ENCODE results near the gene FHIT. TPM values are rescaled to one million over a fixed set of nuclear protein-coding genes. Genes with fewer than 3 reads are reported as not detected.

The FHIT gene
- total RNA-seq, 1 experiment from 2014 or later: 3.6 TPM

DNA sequence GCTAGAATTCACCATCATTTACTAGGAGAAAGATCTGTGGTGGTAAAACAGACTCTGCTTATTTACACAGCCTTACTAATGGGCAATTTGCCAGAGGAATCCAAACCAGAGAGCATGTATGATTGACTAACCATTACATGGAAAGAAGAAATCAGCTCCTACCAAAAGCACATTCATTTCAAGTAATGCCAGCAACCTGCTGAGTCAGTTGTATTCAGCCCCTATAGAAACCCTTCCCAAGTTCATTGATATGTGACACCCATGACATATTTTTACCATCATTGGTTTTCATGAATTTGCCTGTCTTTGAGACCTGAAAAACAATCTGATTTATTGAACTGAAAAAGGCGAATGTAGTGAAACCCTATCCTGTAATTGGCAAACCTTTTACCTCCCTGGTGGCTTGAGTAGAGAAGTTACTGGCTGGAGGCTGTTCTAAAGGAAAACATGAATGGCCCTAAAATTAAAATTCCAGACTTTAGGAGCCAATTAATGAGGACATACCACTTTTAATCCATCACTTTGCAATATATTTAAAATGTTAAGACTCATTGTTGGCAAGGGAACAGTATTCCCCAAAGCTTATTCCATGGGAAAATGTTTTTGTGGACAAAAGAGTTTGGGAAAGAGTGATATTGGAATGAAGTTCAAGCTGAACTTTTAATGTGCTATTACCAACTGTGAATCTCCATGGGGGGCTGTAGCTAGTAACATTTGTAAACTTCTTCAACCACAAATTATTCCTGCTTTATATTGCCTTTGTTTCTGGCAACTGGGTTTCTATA is 542.9 kb downstream of the FHIT start:
- H3K36me3 ChIP-seq (ENCODE audit: low read depth, low read length): no peaks in the 10 kb centered on the region
- TF ChIP-seq EZH2phosphoT487 (IDR thresholded peaks at IDR 0.05; ENCODE audit: borderline replicate concordance, low read length) (no peak), EZH2 (IDR thresholded peaks at IDR 0.05; ENCODE audit: low read length, unreplicated experiment) (no peak)
- TF ChIP-seq, protein P1, sequence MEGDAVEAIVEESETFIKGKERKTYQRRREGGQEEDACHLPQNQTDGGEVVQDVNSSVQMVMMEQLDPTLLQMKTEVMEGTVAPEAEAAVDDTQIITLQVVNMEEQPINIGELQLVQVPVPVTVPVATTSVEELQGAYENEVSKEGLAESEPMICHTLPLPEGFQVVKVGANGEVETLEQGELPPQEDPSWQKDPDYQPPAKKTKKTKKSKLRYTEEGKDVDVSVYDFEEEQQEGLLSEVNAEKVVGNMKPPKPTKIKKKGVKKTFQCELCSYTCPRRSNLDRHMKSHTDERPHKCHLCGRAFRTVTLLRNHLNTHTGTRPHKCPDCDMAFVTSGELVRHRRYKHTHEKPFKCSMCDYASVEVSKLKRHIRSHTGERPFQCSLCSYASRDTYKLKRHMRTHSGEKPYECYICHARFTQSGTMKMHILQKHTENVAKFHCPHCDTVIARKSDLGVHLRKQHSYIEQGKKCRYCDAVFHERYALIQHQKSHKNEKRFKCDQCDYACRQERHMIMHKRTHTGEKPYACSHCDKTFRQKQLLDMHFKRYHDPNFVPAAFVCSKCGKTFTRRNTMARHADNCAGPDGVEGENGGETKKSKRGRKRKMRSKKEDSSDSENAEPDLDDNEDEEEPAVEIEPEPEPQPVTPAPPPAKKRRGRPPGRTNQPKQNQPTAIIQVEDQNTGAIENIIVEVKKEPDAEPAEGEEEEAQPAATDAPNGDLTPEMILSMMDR (conservative IDR thresholded peaks at IDR 0.05; ENCODE audit: low read depth, low read length): no peak
- H3K4me2 ChIP-seq (ENCODE audit: low read length): no peak overlapping the region
- H3K79me2 ChIP-seq (ENCODE audit: low read length): no peaks in the 10 kb centered on the region
- no peaks in the 10 kb centered on the region for H3K27me3 ChIP-seq (ENCODE audit: low read length)
- no peaks in the 10 kb centered on the region for H3K9me3 ChIP-seq (ENCODE audit: low read length)
- no peak overlapping the region for H3K27ac ChIP-seq (ENCODE audit: low read length)
- no peaks in the 10 kb centered on the region for H3F3A ChIP-seq (ENCODE audit: low read length, unreplicated experiment)
- no peak overlapping the region for H3K9ac ChIP-seq (ENCODE audit: low read length)
- no TSS peak for BruUV-seq (replicated peaks)
- no peaks in the 10 kb centered on the region for H4K20me1 ChIP-seq (ENCODE audit: low read length)
- peaks cover 15% of the 10 kb centered on the region for H3K4me1 ChIP-seq (ENCODE audit: insufficient read depth, low read length)
- H2AFZ ChIP-seq (ENCODE audit: low read length): no peak overlapping the region
- ChIA-PET POLR2A (ENCODE audit: unreplicated experiment) (no interaction called here), CTCF (no interaction called here)
- DNase-seq (peak; percentile 67), ATAC-seq (no peak)
- no peaks in the 10 kb centered on the region for H3K9me2 ChIP-seq (replicated peaks; ENCODE audit: low read length)
- H3K4me3 ChIP-seq (ENCODE audit: low read length): no peak overlapping the region
- intact Hi-C loops (cut with micrococcal nuclease): no loop called here

DNA sequence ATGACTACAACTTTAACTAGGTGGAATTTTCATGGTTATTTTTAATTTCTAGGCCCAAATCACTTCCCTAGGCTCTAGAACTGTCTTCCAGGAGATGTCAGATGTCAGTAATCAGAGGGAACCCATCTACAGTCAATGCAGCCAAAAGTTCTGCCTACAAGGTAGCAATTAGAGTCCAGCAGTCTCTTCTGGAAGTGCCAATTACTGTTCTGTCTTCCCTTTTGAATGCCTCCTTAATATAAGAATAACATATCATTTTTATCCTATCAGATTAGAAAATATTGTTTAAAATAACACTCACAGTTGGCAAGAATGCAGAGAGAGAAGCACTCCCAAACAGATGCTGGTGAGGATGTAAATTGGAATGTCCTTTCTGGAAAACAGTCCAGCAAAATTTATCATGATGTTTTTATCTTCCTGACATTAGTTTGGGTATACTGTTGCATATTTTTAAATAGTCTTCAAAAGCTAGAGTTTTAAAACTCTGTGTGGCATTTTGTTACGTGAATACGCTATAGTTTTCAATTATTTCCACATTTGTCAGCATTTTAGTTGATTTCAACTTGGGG is 543.7 kb downstream of the FHIT start:
- Histone ChIP-seq H3K27ac (ENCODE audit: low read length) (no peak overlapping the region), H3K4me2 (ENCODE audit: low read length) (no peak overlapping the region), H3K9me2 (replicated peaks; ENCODE audit: low read length) (no peaks in the 10 kb centered on the region), H3K4me1 (ENCODE audit: insufficient read depth, low read length) (peaks cover 15% of the 10 kb centered on the region), H2AFZ (ENCODE audit: low read length) (no peak overlapping the region), H3K4me3 (ENCODE audit: low read length) (no peak overlapping the region), H3K79me2 (ENCODE audit: low read length) (no peaks in the 10 kb centered on the region), H3F3A (ENCODE audit: low read length, unreplicated experiment) (no peaks in the 10 kb centered on the region), H3K36me3 (ENCODE audit: low read depth, low read length) (no peaks in the 10 kb centered on the region), H3K9me3 (ENCODE audit: low read length) (no peaks in the 10 kb centered on the region), H3K9ac (ENCODE audit: low read length) (no peak overlapping the region), H3K27me3 (ENCODE audit: low read length) (no peaks in the 10 kb centered on the region), H4K20me1 (ENCODE audit: low read length) (no peaks in the 10 kb centered on the region)
- TF ChIP-seq EZH2phosphoT487 (IDR thresholded peaks at IDR 0.05; ENCODE audit: borderline replicate concordance, low read length): no peak
- TF ChIP-seq, protein P1 (conservative IDR thresholded peaks at IDR 0.05; ENCODE audit: low read depth, low read length): no peak
- TF ChIP-seq EZH2 (IDR thresholded peaks at IDR 0.05; ENCODE audit: low read length, unreplicated experiment): no peak
- no peak for ATAC-seq
- POLR2A ChIA-PET (ENCODE audit: unreplicated experiment): no interaction called here
- intact Hi-C loops (cut with micrococcal nuclease): no loop called here
- BruUV-seq (replicated peaks): no TSS peak
- CTCF ChIA-PET: no interaction called here
- no peak for DNase-seq

Measured in PC-3 (cell line).